Fibroblast of lung (primary cell): ENCODE measurements around the gene KIAA1217.

Experiments
- EZH2 ChIP-seq: IDR thresholded peaks from 2 replicates; pipeline ENCODE4 v1.5.1; 2012; ENCODE audit warnings: low read length, control low read depth, mild to moderate bottlenecking; ENCODE audit errors: missing control alignments
- TF ChIP-seq, protein P1 (sequence below), 2 donors: IDR thresholded peaks in 1 of 2; conservative IDR thresholded peaks in 1 of 2; 1 replicate in 1 of 2; 2 replicates in 1 of 2; pipeline ENCODE4 v1.5.1; 2011 to 2012; ENCODE audit warnings: low read length in 2 of 2, control low read depth in 1 of 2, inconsistent platforms in 1 of 2, low read depth in 1 of 2, mild to moderate bottlenecking in 1 of 2

GRCh38 chr10:24383681-24384106 is 174.8 kb downstream of the KIAA1217 start:
- TF ChIP-seq, protein P1, sequence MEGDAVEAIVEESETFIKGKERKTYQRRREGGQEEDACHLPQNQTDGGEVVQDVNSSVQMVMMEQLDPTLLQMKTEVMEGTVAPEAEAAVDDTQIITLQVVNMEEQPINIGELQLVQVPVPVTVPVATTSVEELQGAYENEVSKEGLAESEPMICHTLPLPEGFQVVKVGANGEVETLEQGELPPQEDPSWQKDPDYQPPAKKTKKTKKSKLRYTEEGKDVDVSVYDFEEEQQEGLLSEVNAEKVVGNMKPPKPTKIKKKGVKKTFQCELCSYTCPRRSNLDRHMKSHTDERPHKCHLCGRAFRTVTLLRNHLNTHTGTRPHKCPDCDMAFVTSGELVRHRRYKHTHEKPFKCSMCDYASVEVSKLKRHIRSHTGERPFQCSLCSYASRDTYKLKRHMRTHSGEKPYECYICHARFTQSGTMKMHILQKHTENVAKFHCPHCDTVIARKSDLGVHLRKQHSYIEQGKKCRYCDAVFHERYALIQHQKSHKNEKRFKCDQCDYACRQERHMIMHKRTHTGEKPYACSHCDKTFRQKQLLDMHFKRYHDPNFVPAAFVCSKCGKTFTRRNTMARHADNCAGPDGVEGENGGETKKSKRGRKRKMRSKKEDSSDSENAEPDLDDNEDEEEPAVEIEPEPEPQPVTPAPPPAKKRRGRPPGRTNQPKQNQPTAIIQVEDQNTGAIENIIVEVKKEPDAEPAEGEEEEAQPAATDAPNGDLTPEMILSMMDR (conservative IDR thresholded peaks at IDR 0.05 in 1 of 2, IDR thresholded peaks at IDR 0.05 in 1 of 2; ENCODE audit: low read depth in 1 of 2, low read length in 2 of 2), result peak in 1 of 2 donors; percentile 54
- TF ChIP-seq EZH2, result no peak
